ENCODE measurements around the gene ZBTB7C. TPM values are rescaled to one million over a fixed set of nuclear protein-coding genes. Genes with fewer than 3 reads are reported as not detected.

The ZBTB7C gene
- total and polyA plus RNA-seq, 2 of the 4 experiments (the other 2 are of a cell fraction) = not detected

GRCh38 chr18:48108136-48108535 lies 301.0 kb downstream of the ZBTB7C start:
- no peak overlapping the region for H3K27ac ChIP-seq (ENCODE audit: insufficient read depth, low read length)
- no peaks in the 10 kb centered on the region for H3K4me1 ChIP-seq (ENCODE audit: control insufficient read depth, insufficient read depth, low read length)
- BruUV-seq (replicated peaks) = no TSS peak
- H3K36me3 ChIP-seq (ENCODE audit: control insufficient read depth, insufficient read depth, low read length) = no peaks in the 10 kb centered on the region
- peaks cover 9% of the 10 kb centered on the region for H3K27me3 ChIP-seq (ENCODE audit: control insufficient read depth, insufficient read depth, low read length)
- no peak overlapping the region for H2BK15ac ChIP-seq (ENCODE audit: low read depth, low read length)
- DNase-seq (no peak), ATAC-seq (ENCODE audit: low read depth) (no peak)
- no peak overlapping the region for H4K5ac ChIP-seq (ENCODE audit: low read depth, low read length)
- H2BK5ac ChIP-seq (ENCODE audit: low read depth, low read length, poor library complexity, severe bottlenecking) = no peak overlapping the region
- intact Hi-C loops (cut with micrococcal nuclease) (no loop called here), dilution Hi-C loops (cut with HindIII; ENCODE audit: low sequenced_read_pairs, unreplicated experiment) (no loop called here), in situ Hi-C loops (cut with MboI; ENCODE audit: low sequenced_read_pairs) (no loop called here)
- no peaks in the 10 kb centered on the region for H3K79me1 ChIP-seq (ENCODE audit: low read depth in 1 of 2, low read length in 2 of 2)
- no peak overlapping the region for H3K56ac ChIP-seq (ENCODE audit: extremely low read depth, insufficient read depth, low read length)
- H3K9me1 ChIP-seq (ENCODE audit: insufficient read depth, low read length) = no peaks in the 10 kb centered on the region
- H4K8ac ChIP-seq (ENCODE audit: low read depth in 2 of 2, low read length in 2 of 2) = no peak overlapping the region
- H4K20me1 ChIP-seq (ENCODE audit: insufficient read depth, low read length) = no peaks in the 10 kb centered on the region
- no peak overlapping the region for H2AK9ac ChIP-seq (replicated peaks; ENCODE audit: low read depth, low read length, poor library complexity)
- no peak overlapping the region for H3K4ac ChIP-seq (ENCODE audit: low read depth, low read length)
- H3K14ac ChIP-seq (replicated peaks; ENCODE audit: low read depth, low read length) = no peak overlapping the region
- no peak overlapping the region for H4K91ac ChIP-seq (ENCODE audit: insufficient read depth, low read depth, low read length)
- H2BK120ac ChIP-seq (ENCODE audit: low read depth, low read length) = no peak overlapping the region
- ChIA-PET CTCF (no interaction called here), POLR2A (ENCODE audit: unreplicated experiment) (no interaction called here)
- no peak overlapping the region for H3K23ac ChIP-seq (ENCODE audit: low read depth, low read length)
- no peak overlapping the region for H2AK5ac ChIP-seq (ENCODE audit: low read depth, low read length)
- TF ChIP-seq NFE2L2 (IDR thresholded peaks at IDR 0.05; ENCODE audit: low read depth, low read length) = no peak
- no peak for TF ChIP-seq RAD21 (IDR thresholded peaks at IDR 0.05; ENCODE audit: low read length)
- TF ChIP-seq BHLHE40 (IDR thresholded peaks at IDR 0.05; ENCODE audit: low read depth, low read length) = no peak
- no peak for TF ChIP-seq FOS (IDR thresholded peaks at IDR 0.05; ENCODE audit: low read depth, low read length)
- no peak for TF ChIP-seq SMC3 (IDR thresholded peaks at IDR 0.05; ENCODE audit: low read depth, low read length)
- TF ChIP-seq USF2 (IDR thresholded peaks at IDR 0.05; ENCODE audit: low read depth, low read length) = no peak
- TF ChIP-seq ELK1 (IDR thresholded peaks at IDR 0.05; ENCODE audit: borderline replicate concordance, low read depth, low read length) = no peak
- H3K4me2 ChIP-seq (ENCODE audit: low read depth, low read length) = no peak overlapping the region
- no peaks in the 10 kb centered on the region for H3K9me3 ChIP-seq (ENCODE audit: control insufficient read depth, insufficient read depth, low read length)
- H2AFZ ChIP-seq (replicated peaks; ENCODE audit: low read length, poor library complexity) = no peak overlapping the region
- no peak overlapping the region for H3K9ac ChIP-seq (ENCODE audit: low read depth, low read length)
- no peak overlapping the region for H2BK20ac ChIP-seq (ENCODE audit: low read depth, low read length)
- 45% methylated on average over 4 of the region's 11 CpGs; no CpG with 5 or more reads in 1 of the 2 experiments for WGBS, 2 experiments (ENCODE audit: extremely low coverage in 2 of 2, insufficient read length in 1 of 2)
- no peak overlapping the region for H3K4me3 ChIP-seq (ENCODE audit: insufficient read depth, low read depth, low read length)
- no peak overlapping the region for H3K18ac ChIP-seq (ENCODE audit: low read depth, low read length)
